Activated naive CD4-positive, alpha-beta T cell treated with anti-CD3 and anti-CD28 coated beads, Interleukin-2, amount 50 U/mL, for 72 hours (primary cell): ENCODE results near the gene CLC. TPM values are rescaled to one million over a fixed set of nuclear protein-coding genes. Genes with fewer than 3 reads are reported as not detected.
"Not testable (repeated sequence)": the region's sequence is repeated elsewhere in the genome, so short reads cannot be mapped to it uniquely, and the experiment has no call there.

Source experiments
- ATAC-seq, 2 donors: fragments of 150-1000 bp; cut with Tn5 transposase; 2 replicates each; pipeline ENCODE4 v1.10.0; 2021; ENCODE audit warnings: mild to moderate bottlenecking in 2 of 2, moderate library complexity in 2 of 2
- DNase-seq, 2 donors: peaks; one replicate each; pipeline ENCODE4 v3.0.0; 2021 to 2022; ENCODE audit warnings: low spot score in 2 of 2
- H3K27ac Mint-ChIP-seq, 2 donors: one replicate each; pipeline ENCODE4 v1.8.0; 2022; ENCODE audit warnings: mild to moderate bottlenecking in 2 of 2, mixed read lengths in 2 of 2
- H3K36me3 Mint-ChIP-seq, 2 donors: one replicate each; pipeline ENCODE4 v1.8.0; 2022; ENCODE audit warnings: mixed read lengths in 2 of 2
- H3K9me3 Mint-ChIP-seq, 2 donors: one replicate each; pipeline ENCODE4 v1.8.0; 2022; ENCODE audit warnings: mixed read lengths in 2 of 2
- total RNA-seq, 2 donors: library from RNA; stranded (reverse); gene quantifications; one replicate each; pipeline ENCODE4 v1.2.3, GENCODE V29; 2022

CLC gene
- total RNA-seq = 1 to 10 TPM in 1 of 2 donors, under 1 TPM in 1; 0.86 to 1.0 TPM

DNA sequence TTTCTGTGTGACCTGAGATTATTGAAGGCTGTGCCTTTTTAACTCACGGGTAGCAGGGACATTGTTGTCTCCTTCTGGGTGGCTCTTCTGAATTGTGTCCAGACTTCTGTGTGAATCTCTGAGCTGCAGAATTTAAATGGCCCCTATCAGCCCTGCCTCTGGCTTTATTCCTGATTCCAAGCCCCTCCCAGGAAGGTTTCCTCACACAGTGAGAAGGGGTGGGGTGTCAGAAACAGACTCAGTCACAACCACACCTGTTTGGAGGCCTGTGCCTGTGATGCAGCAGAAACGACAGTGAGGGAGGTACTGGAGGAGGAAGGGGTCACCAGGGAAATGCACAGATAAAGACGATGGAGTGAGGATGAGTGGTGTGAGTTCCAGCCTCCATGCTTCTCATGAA, at the start of gene CLC:
CLC (minus strand) TSS at position 139 of the 400 bp plus-strand sequence; CDS start at position 62, 77 bp downstream.
- Mint-ChIP-seq H3K9me3 (peaks cover 4 to 5% of the 10 kb centered on the region in 2 donors), H3K27ac (peak within 1 kb of the TSS in 1 of 2 donors; percentile 8), H3K36me3 (no peaks in the 10 kb centered on the region)
- DNase-seq (no peak), ATAC-seq (no peak)

DNA sequence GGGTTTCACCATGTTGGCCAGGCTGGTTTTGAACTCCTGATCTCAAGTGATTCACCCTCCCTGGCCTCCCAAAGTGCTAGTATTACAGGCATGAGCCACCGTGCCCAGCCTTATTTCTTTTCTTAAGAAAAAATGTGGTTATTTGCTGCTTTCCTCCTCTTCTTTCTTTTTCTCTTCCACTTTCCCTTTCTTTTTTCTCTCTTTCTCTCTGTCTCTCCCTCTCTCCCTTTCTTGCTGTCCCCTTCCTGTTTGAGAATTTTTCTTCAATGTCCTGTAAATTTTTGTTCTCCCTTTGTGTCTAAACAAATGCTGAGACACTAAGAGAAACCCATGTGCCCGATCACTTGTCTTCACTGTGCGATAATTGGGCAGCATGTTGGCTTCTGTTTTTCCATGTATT, 43.1 kb upstream of the CLC start:
- Mint-ChIP-seq H3K9me3 (no peaks in the 10 kb centered on the region), H3K36me3 (no peaks in the 10 kb centered on the region), H3K27ac (no peak overlapping the region)
- ATAC-seq (no peak), DNase-seq (no peak)

GRCh38 chr19:39778763-39779162, 40.9 kb upstream of the CLC start, which contains the start of gene LEUTX:
Gene LEUTX (plus strand): TSS chr19:39778854. CDS start chr19:39778921, 67 bp downstream.
- Mint-ChIP-seq H3K9me3 (no peaks in the 10 kb centered on the region), H3K27ac (no peak within 1 kb of the TSS), H3K36me3 (no peaks in the 10 kb centered on the region)
- peak; percentile 28 to 97 for ATAC-seq
- DNase-seq = peak in 1 of 2 donors; percentile 20

GRCh38 chr19:39768786-39769185, 31.0 kb upstream of the CLC start:
- H3K36me3 Mint-ChIP-seq = peaks cover 0 to 6% of the 10 kb centered on the region in 2 donors
- no peak overlapping the region for H3K27ac Mint-ChIP-seq
- H3K9me3 Mint-ChIP-seq = no peaks in the 10 kb centered on the region
- no peak for DNase-seq
- no peak for ATAC-seq

DNA sequence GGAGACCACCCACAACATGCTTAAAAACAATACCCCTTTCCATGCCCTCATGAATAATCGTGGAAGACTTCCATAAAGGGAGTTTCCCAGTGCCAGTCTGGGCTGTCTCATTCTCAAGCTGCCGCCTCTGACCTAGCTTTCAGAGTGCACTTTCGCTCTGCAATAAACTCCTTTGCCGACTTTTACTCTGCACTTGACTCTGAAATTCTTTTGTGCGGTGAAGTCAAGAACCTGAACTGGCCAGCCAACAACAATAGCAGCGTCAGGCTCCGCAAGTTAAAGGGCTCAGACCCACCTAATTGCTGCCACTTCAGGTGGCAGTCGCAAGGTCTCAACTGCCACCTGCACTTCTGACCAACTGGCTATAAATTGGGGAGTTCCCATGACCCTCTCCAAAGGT, 30.5 kb upstream of the CLC start:
- H3K36me3 Mint-ChIP-seq = peaks cover 0 to 6% of the 10 kb centered on the region in 2 donors
- ATAC-seq (peak in 1 of 2 donors; percentile 24), DNase-seq (no peak)
- no peaks in the 10 kb centered on the region for H3K9me3 Mint-ChIP-seq
- no peak overlapping the region for H3K27ac Mint-ChIP-seq

DNA sequence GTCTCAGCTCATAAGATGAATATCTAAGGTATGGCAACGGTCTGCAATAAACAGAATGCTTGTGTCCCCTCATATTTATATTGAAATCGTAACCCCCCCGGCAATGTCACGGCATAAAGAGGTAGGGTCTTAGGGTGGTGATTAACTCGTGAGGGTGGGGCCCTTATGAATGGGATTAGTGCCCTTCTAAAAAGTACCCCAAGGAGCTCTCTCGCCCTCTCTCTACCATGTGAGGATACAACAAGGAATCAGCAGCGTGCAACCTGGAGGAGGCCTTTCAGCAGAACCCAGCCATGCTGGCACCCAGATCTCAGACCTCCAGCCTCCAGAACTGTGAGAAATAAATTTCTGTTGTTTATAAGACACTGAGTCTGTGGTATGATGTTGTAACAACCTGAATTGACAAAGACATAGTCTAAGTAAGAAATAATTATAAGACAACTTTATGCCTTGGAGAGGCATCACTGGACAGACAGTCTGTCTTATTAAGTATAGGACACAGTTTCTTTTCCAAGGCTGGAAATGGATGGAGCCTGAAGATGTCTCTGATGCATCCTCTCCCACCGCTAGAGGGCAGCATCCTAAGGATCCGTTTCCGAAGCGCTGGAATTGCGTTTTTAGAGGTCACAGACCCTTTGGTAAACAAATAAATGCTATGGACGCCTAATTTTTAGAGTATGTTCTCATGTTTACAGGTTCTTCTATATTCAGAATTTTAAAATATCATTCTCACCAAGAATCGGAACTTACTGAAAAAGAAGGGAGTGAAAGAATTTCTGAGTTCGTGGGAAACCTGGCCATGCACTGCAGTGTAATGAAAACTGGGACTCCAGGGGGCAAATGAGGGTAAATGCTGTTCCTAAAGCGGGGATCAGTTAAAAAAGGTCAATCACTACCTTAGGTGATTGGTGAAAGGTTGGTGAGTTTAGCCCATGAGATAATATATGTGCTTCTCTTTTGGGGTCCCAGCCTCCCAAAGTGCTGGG, 27.6 kb upstream of the CLC start:
- ATAC-seq (no peak), DNase-seq (peak in 1 of 2 donors; percentile 42)
- Mint-ChIP-seq H3K9me3 (no peaks in the 10 kb centered on the region), H3K36me3 (peaks cover 0 to 6% of the 10 kb centered on the region in 2 donors), H3K27ac (no peak overlapping the region)

DNA sequence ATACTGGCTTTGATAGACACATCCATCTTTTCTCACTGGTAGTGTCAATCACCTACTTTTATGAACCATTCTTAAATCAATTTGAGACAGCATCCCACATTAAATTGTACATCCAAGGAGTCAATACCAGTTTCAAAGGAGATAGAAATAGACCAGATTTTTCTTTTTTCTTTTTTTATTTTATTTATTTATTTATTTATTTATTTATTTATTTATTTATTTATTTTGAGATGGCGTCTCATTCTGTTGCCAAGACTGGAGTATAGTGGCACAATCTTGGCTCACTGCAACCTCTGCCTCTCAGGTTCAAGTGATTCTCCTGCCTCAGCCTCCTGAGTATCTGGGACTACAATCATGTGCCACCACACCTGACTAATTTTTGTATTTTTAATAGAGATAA, 24.0 kb upstream of the CLC start:
- not testable (repeated sequence) for ATAC-seq, H3K36me3 Mint-ChIP-seq, H3K9me3 Mint-ChIP-seq, DNase-seq, H3K27ac Mint-ChIP-seq

DNA sequence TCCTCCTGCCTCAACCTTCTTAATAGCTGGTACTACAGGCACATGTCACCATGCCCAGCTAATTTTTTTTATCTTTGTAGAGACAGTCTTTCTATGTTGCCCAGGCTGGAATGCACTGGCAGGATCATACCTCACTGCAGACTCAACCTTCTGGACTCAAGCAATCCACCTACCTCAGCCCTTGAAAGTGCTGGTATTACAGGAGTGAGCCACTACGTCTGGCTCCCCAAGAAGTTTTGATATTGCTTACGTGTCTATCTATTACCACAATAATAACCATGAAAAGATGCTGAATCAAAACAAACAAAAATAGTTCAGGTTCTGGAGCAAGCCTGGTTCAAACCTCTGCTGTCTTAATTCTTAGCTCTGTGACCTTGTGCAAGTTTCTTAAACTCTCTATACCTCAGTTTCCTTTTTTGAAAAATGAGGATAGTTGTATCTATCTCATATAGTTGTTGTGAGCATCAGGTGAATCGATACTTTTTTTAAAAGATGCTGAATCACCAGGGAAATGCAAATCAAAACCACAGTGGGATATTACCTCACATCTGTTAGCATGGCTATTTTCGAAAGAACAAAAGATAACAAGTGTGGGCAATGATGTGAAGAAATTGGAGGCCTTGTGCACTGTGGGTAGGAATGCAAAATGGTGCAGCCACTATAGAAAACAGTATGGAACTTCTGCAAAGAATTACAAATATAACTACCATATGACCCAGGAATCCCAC, 21.8 kb upstream of the CLC start:
- DNase-seq = no peak
- Mint-ChIP-seq H3K27ac (no peak overlapping the region), H3K9me3 (no peaks in the 10 kb centered on the region), H3K36me3 (no peaks in the 10 kb centered on the region)
- ATAC-seq = peak in 1 of 2 donors; percentile 75

- no peak for DNase-seq
- Mint-ChIP-seq H3K36me3 (no peaks in the 10 kb centered on the region), H3K27ac (no peak overlapping the region), H3K9me3 (no peaks in the 10 kb centered on the region)
- no peak for ATAC-seq
These were observed 17.1 kb upstream of the CLC start for GRCh38 chr19:39754971-39755370.

DNA sequence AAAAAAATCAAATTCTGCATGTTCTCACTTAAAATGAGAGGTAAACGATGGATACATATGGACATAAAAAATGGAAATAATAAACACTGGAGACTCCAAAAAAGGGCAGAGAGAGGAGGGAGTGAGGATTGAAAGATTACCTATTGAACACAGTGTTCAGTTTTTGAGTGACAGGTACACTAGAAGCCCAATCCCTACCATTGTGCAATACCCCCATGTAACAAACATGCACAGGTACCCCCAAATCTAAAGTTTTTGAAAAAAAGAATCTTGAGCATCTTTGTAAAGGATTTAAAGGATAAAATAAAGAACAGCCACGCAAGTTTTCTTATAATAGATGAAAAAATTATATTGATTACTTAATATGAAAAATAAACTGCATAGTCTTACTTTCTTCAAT, 16.7 kb upstream of the CLC start:
- Mint-ChIP-seq H3K36me3 (no peaks in the 10 kb centered on the region), H3K9me3 (no peaks in the 10 kb centered on the region), H3K27ac (no peak overlapping the region)
- no peak for ATAC-seq
- DNase-seq = no peak

- Mint-ChIP-seq H3K27ac (no peak overlapping the region), H3K36me3 (no peaks in the 10 kb centered on the region), H3K9me3 (no peaks in the 10 kb centered on the region)
- ATAC-seq (no peak), DNase-seq (no peak)
These were observed 15.0 kb upstream of the CLC start for GRCh38 chr19:39752795-39753194.

DNA sequence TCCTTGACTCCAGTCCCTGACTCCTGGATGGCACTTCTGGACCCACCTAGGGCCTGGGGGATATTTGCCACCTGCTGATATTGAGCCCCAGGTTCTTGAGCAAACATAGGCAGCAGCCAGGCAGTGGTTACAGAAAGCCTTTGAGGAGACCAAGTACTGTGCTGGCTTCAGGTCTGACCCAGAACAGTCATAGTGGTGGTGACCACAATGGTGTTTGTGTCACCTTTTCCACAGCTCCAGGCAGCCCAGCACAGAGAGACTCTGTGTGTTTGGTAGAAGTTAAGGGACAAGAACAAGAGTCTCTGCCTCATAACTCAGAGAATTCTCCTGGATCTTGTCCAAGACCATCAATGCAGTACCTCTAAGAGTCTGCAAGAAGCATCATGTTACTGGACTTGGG, 14.6 kb upstream of the CLC start:
- DNase-seq (peak in 1 of 2 donors; percentile 13), ATAC-seq (peak; percentile 90 to 99)
- Mint-ChIP-seq H3K27ac (no peak overlapping the region), H3K36me3 (no peaks in the 10 kb centered on the region), H3K9me3 (no peaks in the 10 kb centered on the region)

DNA sequence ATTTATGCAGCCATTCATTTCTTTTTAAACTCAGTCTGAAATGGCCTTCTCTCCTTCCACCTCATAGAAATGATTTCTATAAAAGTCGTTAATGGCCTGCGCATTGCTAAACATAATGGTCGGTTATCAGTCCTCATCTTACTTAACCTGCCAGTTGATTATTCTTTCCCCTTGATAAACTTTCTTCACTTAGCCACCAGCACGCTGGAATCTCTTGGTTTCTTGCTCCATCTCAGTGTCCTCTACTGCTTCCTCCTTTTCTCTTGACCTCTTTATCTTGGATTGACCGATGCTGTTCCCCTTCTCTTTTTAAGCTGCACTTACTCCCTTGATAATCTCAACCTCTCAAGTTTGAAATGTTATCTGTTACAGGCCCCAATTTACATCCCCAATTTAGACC, 12.2 kb upstream of the CLC start:
- Mint-ChIP-seq H3K9me3 (peaks cover 0 to 5% of the 10 kb centered on the region in 2 donors), H3K36me3 (no peaks in the 10 kb centered on the region), H3K27ac (no peak overlapping the region)
- DNase-seq = no peak
- no peak for ATAC-seq

GRCh38 chr19:39746836-39747529, 9.2 kb upstream of the CLC start:
- peaks cover 0 to 9% of the 10 kb centered on the region in 2 donors for H3K9me3 Mint-ChIP-seq
- ATAC-seq (no peak), DNase-seq (no peak)
- H3K36me3 Mint-ChIP-seq = no peaks in the 10 kb centered on the region
- H3K27ac Mint-ChIP-seq = no peak overlapping the region

- no peak for ATAC-seq
- DNase-seq = no peak
- peaks cover 0 to 9% of the 10 kb centered on the region in 2 donors for H3K9me3 Mint-ChIP-seq
- no peaks in the 10 kb centered on the region for H3K36me3 Mint-ChIP-seq
- H3K27ac Mint-ChIP-seq = no peak overlapping the region
These were observed 7.8 kb upstream of the CLC start for GRCh38 chr19:39745643-39746042.

DNA sequence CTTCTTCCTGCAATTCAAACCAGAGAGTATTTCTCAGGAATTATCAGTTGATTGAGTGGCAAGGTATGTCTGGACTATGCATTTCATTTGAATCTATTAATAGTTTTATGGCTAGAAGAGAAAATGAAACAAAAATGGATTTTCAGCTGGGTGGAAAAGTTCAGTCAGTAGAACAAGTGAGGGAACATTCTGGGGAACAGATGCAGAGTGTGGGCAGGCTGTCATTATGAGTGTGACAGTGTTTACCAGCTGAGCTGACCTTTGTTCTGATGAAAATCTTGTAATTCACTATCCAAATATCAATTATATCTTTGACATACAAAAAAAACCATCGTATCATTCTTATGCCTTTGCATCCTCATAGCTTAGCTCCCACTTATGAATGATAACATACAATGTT, 2.6 kb upstream of the CLC start:
- Mint-ChIP-seq H3K9me3 (peaks cover 0 to 5% of the 10 kb centered on the region in 2 donors), H3K36me3 (no peaks in the 10 kb centered on the region), H3K27ac (peak overlapping the region in 1 of 2 donors; percentile 46)
- DNase-seq (no peak), ATAC-seq (peak; percentile 63 to 68)

DNA sequence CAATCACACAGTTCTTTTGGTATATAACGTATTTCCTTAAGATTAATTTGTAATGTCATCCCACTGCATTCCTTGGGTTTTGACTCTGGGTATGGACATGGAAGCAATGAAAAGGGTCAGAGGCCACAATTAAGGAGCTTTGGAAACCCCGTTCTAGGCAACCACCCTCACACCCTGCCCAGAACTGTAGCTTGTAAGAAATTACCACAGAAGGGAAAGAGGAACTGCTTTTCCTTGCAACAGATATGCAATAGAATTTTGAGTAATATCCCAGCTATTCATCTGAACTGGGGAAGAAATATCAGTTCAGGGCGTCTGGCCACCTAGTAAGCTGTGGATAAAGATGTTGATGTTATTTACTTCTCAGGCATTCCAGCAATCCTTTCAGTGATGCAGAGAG, 985 bp upstream of the CLC start:
- Mint-ChIP-seq H3K27ac (no peak overlapping the region), H3K9me3 (peaks cover under 1 to 6% of the 10 kb centered on the region in 2 donors), H3K36me3 (no peaks in the 10 kb centered on the region)
- no peak for ATAC-seq
- DNase-seq = no peak
